IMR-90 (cell line): ENCODE measurements around the gene IGSF3. TPM values are rescaled to one million over a fixed set of nuclear protein-coding genes. Genes with fewer than 3 reads are reported as not detected.

Experiments used
- ATAC-seq: fragments of 200-7000 bp; cut with Tn5 transposase; 2 replicates; pipeline ENCODE4 v1.9.1; 2020; ENCODE audit warnings: low read depth, mild to moderate bottlenecking, moderate library complexity
- BruUV-seq: library from RNA; stranded (reverse); fragments of 400-500 nt; replicated peaks from 2 replicates; lab custom pipeline; 2021; lab: Mats Ljungman, UMichigan
- CTCF ChIA-PET: fragments of 300-600 bp; formaldehyde crosslinking; extraction: SDS; loops from one replicate; lab custom pipeline; 2021; ENCODE audit warnings: antibody characterized with exemption; lab: Yijun Ruan, JAX
- POLR2A ChIA-PET: fragments of 300-600 bp; sonication (Branson Sonifier 250); formaldehyde crosslinking; loops from one replicate; lab custom pipeline; 2022; ENCODE audit warnings: antibody characterized with exemption; ENCODE audit not compliant: unreplicated experiment; lab: Charles Lee
- DNase-seq: peaks from one replicate; pipeline ENCODE4 v3.0.0; 2013
- H2AFZ ChIP-seq: replicated peaks from 2 replicates; pipeline ENCODE3; 2013; ENCODE audit warnings: low read length, mild to moderate bottlenecking; ENCODE audit not compliant: poor library complexity
- H2AK5ac ChIP-seq: 2 replicates; pipeline ENCODE4 v1.6.1; 2013; ENCODE audit warnings: low read depth, low read length, inconsistent platforms
- H2AK9ac ChIP-seq: replicated peaks from 2 replicates; pipeline ENCODE3; 2013; ENCODE audit warnings: mild to moderate bottlenecking, low read depth, low read length, moderate library complexity; ENCODE audit not compliant: poor library complexity
- H2BK120ac ChIP-seq: 2 replicates; pipeline ENCODE4 v1.6.1; 2013; ENCODE audit warnings: low read depth, low read length, inconsistent platforms
- H2BK15ac ChIP-seq: 3 replicates; pipeline ENCODE4 v1.6.1; 2013; ENCODE audit warnings: low read depth, low read length, inconsistent platforms
- H2BK20ac ChIP-seq: 2 replicates; pipeline ENCODE4 v1.6.1; 2013; ENCODE audit warnings: low read depth, mild to moderate bottlenecking, inconsistent platforms, low read length, moderate library complexity
- H2BK5ac ChIP-seq: 2 replicates; pipeline ENCODE4 v1.6.1; 2013; ENCODE audit warnings: mild to moderate bottlenecking, low read depth, low read length, inconsistent platforms; ENCODE audit not compliant: poor library complexity, severe bottlenecking
- H3K14ac ChIP-seq: replicated peaks from 2 replicates; pipeline ENCODE4 v1.6.1; 2013; ENCODE audit warnings: low read depth, low read length, inconsistent platforms
- H3K18ac ChIP-seq: 2 replicates; pipeline ENCODE4 v1.6.1; 2013; ENCODE audit warnings: low read depth, low read length, control low read depth
- H3K23ac ChIP-seq: 2 replicates; pipeline ENCODE4 v1.6.1; 2013; ENCODE audit warnings: low read depth, low read length, inconsistent platforms
- H3K27ac ChIP-seq: 2 replicates; pipeline ENCODE4 v1.5.1; 2013; ENCODE audit warnings: mild to moderate bottlenecking, control low read depth, low read length; ENCODE audit not compliant: insufficient read depth
- H3K27me3 ChIP-seq: 2 replicates; pipeline ENCODE4 v1.6.1; 2013; ENCODE audit warnings: low read length; ENCODE audit not compliant: control insufficient read depth, insufficient read depth
- H3K36me3 ChIP-seq: 2 replicates; pipeline ENCODE4 v1.6.1; 2013; ENCODE audit warnings: low read length, mixed read lengths; ENCODE audit not compliant: control insufficient read depth, insufficient read depth
- H3K4ac ChIP-seq: 2 replicates; pipeline ENCODE4 v1.6.1; 2013; ENCODE audit warnings: low read depth, low read length, inconsistent platforms
- H3K4me1 ChIP-seq: 2 replicates; pipeline ENCODE4 v1.6.1; 2013; ENCODE audit warnings: low read length, mixed read lengths; ENCODE audit not compliant: control insufficient read depth, insufficient read depth
- H3K4me2 ChIP-seq: 2 replicates; pipeline ENCODE4 v1.6.1; 2013; ENCODE audit warnings: low read depth, mild to moderate bottlenecking, control low read depth, low read length, moderate library complexity
- H3K4me3 ChIP-seq: 2 replicates; pipeline ENCODE4 v1.5.1; 2013; ENCODE audit warnings: low read depth, mild to moderate bottlenecking, control low read depth, low read length, moderate library complexity; ENCODE audit not compliant: insufficient read depth
- H3K56ac ChIP-seq: 2 replicates; pipeline ENCODE4 v1.6.1; 2013; ENCODE audit warnings: low read length, inconsistent platforms; ENCODE audit not compliant: insufficient read depth; ENCODE audit errors: extremely low read depth
- H3K79me1 ChIP-seq, 2 experiments: 2 replicates each; pipeline ENCODE4 v1.6.1; 2013; ENCODE audit warnings: low read length in 2 of 2, inconsistent platforms in 1 of 2, low read depth in 1 of 2
- H3K9ac ChIP-seq: 2 replicates; pipeline ENCODE4 v1.6.1; 2013; ENCODE audit warnings: low read depth, low read length, control low read depth
- H3K9me1 ChIP-seq: 2 replicates; pipeline ENCODE4 v1.6.1; 2013; ENCODE audit warnings: low read length, inconsistent platforms; ENCODE audit not compliant: insufficient read depth
- H3K9me3 ChIP-seq: 2 replicates; pipeline ENCODE4 v1.6.1; 2013; ENCODE audit warnings: low read length; ENCODE audit not compliant: control insufficient read depth, insufficient read depth
- H4K20me1 ChIP-seq: 2 replicates; pipeline ENCODE4 v1.6.1; 2013; ENCODE audit warnings: low read length, inconsistent platforms; ENCODE audit not compliant: insufficient read depth
- H4K5ac ChIP-seq: 2 replicates; pipeline ENCODE4 v1.6.1; 2013; ENCODE audit warnings: mild to moderate bottlenecking, low read depth, low read length, control low read depth
- H4K8ac ChIP-seq, 2 experiments: 2 replicates each; pipeline ENCODE4 v1.6.1; 2013; ENCODE audit warnings: low read depth in 2 of 2, low read length in 2 of 2, control low read depth in 1 of 2, inconsistent platforms in 1 of 2
- H4K91ac ChIP-seq: 2 replicates; pipeline ENCODE4 v1.6.1; 2013; ENCODE audit warnings: low read depth, low read length, inconsistent platforms; ENCODE audit not compliant: insufficient read depth
- BHLHE40 ChIP-seq: fragments of 150-350 bp; IDR thresholded peaks from 2 replicates; pipeline ENCODE4 v1.6.1; 2016; ENCODE audit warnings: mild to moderate bottlenecking, low read depth, low read length
- CHD1 ChIP-seq: IDR thresholded peaks from 2 replicates; pipeline ENCODE4 v1.6.1; 2012; ENCODE audit warnings: low read depth, low read length, improper control_type of control experiment
- FOS ChIP-seq: fragments of 150-350 bp; IDR thresholded peaks from 2 replicates; pipeline ENCODE4 v1.6.1; 2016; ENCODE audit warnings: low read depth, low read length
- MAFK ChIP-seq: IDR thresholded peaks from 2 replicates; pipeline ENCODE4 v1.6.1; 2012; ENCODE audit warnings: low read depth, low read length, improper control_type of control experiment
- MAZ ChIP-seq: IDR thresholded peaks from 2 replicates; pipeline ENCODE4 v1.6.1; 2012; ENCODE audit warnings: low read depth, mild to moderate bottlenecking, low read length, improper control_type of control experiment, moderate library complexity, borderline replicate concordance
- NFE2L2 ChIP-seq: fragments of 150-350 bp; IDR thresholded peaks from 2 replicates; pipeline ENCODE4 v1.6.1; 2016; ENCODE audit warnings: low read depth, mild to moderate bottlenecking, low read length
- RAD21 ChIP-seq: IDR thresholded peaks from 2 replicates; pipeline ENCODE4 v1.6.1; 2012; ENCODE audit warnings: low read length, improper control_type of control experiment
- RCOR1 ChIP-seq: IDR thresholded peaks from 2 replicates; pipeline ENCODE4 v1.6.1; 2012; ENCODE audit warnings: mild to moderate bottlenecking, low read length, improper control_type of control experiment; ENCODE audit not compliant: insufficient replicate concordance
- SMC3 ChIP-seq: fragments of 150-350 bp; IDR thresholded peaks from 2 replicates; pipeline ENCODE4 v1.6.1; 2016; ENCODE audit warnings: low read depth, mild to moderate bottlenecking, antibody characterized with exemption, low read length, moderate library complexity
- USF2 ChIP-seq: fragments of 150-350 bp; IDR thresholded peaks from 2 replicates; pipeline ENCODE4 v1.6.1; 2017; ENCODE audit warnings: mild to moderate bottlenecking, antibody characterized with exemption, low read length, low read depth
- WGBS, 2 experiments: methylation state at CpG; one replicate each; pipeline versions ENCODE4 v1.1.5 to v1.1.7; 2013; ENCODE audit warnings: missing lambda C conversion rate in 2 of 2; ENCODE audit not compliant: insufficient read length in 1 of 2; ENCODE audit errors: extremely low coverage in 2 of 2; 5-methylcytosine and 5-hydroxymethylcytosine counted together
- dilution Hi-C: fragments of 300-500 bp; cut with HindIII; formaldehyde crosslinking; loops from one replicate; pipeline ENCODE4 v1.14.3; 2018; ENCODE audit warnings: low sequenced_read_pairs; ENCODE audit not compliant: unreplicated experiment
- in situ Hi-C: fragments of 300-500 bp; cut with MboI; formaldehyde crosslinking; loops from 3 replicates; pipeline ENCODE4 v1.14.3; 2019; ENCODE audit warnings: low sequenced_read_pairs, inconsistent platforms, mixed read lengths
- intact Hi-C: fragments of 100-400 bp; cut with micrococcal nuclease; formaldehyde crosslinking; loops from 2 replicates; pipeline ENCODE4 v1.10.0; 2022
- polyA plus RNA-seq, 3 experiments: library from polyadenylated mRNA; depleted of rRNA; stranded (reverse); fragments of >200 nt; gene quantifications; 2 replicates each; pipeline ENCODE4 v1.2.3, GENCODE V29; 2012; ENCODE audit warnings: low replicate concordance in 1 of 3
- total RNA-seq: library from RNA; depleted of rRNA; stranded (reverse); fragments of >200 nt; gene quantifications from 2 replicates; pipeline ENCODE4 v1.2.3, GENCODE V29; 2012

IGSF3 gene
- total and polyA plus RNA-seq, 2 of the 4 experiments (the other 2 are of a cell fraction) = under 0.01 to 0.02 TPM

- no peak overlapping the region for H3K56ac ChIP-seq
- H2BK15ac ChIP-seq = no peak overlapping the region
- H2BK20ac ChIP-seq = no peak overlapping the region
- H3K23ac ChIP-seq = no peak overlapping the region
- H2AK5ac ChIP-seq = no peak overlapping the region
- H3K27ac ChIP-seq = no peak overlapping the region
- no peak overlapping the region for H4K91ac ChIP-seq
- H2BK120ac ChIP-seq = no peak overlapping the region
- no peaks in the 10 kb centered on the region for H4K20me1 ChIP-seq
- H3K9ac ChIP-seq = no peak overlapping the region
- ATAC-seq (no peak), DNase-seq (no peak)
- ChIA-PET CTCF (interaction anchor here (0.7 kb wide), 1 partner anchor 1852 kb away, joined by 3 read pairs; no protein-coding TSS in a partner anchor), POLR2A (no interaction called here)
- BruUV-seq = no TSS peak
- dilution Hi-C loops (no loop called here), intact Hi-C loops (no loop called here), in situ Hi-C loops (no loop called here)
- H3K36me3 ChIP-seq = no peaks in the 10 kb centered on the region
- H3K9me3 ChIP-seq = no peaks in the 10 kb centered on the region
- no peaks in the 10 kb centered on the region for H3K79me1 ChIP-seq
- peaks cover 9% of the 10 kb centered on the region for H3K27me3 ChIP-seq
- no peak overlapping the region for H3K4me3 ChIP-seq
- no peak overlapping the region for H2BK5ac ChIP-seq
- TF ChIP-seq CHD1 (no peak), NFE2L2 (no peak), BHLHE40 (no peak), FOS (no peak), RCOR1 (no peak), RAD21 (no peak), USF2 (no peak), SMC3 (no peak), MAZ (no peak), MAFK (no peak)
- no peak overlapping the region for H2AFZ ChIP-seq
- no peak overlapping the region for H4K5ac ChIP-seq
- WGBS, 2 experiments = no CpG with 5 or more reads among the region's 2 CpGs
- H3K4ac ChIP-seq = no peak overlapping the region
- no peak overlapping the region for H3K4me2 ChIP-seq
- H3K14ac ChIP-seq = no peak overlapping the region
- no peaks in the 10 kb centered on the region for H3K9me1 ChIP-seq
- no peak overlapping the region for H2AK9ac ChIP-seq
- H3K4me1 ChIP-seq = no peaks in the 10 kb centered on the region
- no peak overlapping the region for H3K18ac ChIP-seq
- H4K8ac ChIP-seq = no peak overlapping the region
Measured at GRCh38 chr1:116671912-116672311, 4.4 kb upstream of the IGSF3 start.
